GM18520 (cell line): Measurements from ENCODE around the gene IGF2.

Experiments
- ATAC-seq: cut with Tn5 transposase; IDR thresholded peaks from one replicate; pipeline ENCODE4 v1.9.1; 2021; ENCODE audit not compliant: unreplicated experiment

IGF2 gene

DNA sequence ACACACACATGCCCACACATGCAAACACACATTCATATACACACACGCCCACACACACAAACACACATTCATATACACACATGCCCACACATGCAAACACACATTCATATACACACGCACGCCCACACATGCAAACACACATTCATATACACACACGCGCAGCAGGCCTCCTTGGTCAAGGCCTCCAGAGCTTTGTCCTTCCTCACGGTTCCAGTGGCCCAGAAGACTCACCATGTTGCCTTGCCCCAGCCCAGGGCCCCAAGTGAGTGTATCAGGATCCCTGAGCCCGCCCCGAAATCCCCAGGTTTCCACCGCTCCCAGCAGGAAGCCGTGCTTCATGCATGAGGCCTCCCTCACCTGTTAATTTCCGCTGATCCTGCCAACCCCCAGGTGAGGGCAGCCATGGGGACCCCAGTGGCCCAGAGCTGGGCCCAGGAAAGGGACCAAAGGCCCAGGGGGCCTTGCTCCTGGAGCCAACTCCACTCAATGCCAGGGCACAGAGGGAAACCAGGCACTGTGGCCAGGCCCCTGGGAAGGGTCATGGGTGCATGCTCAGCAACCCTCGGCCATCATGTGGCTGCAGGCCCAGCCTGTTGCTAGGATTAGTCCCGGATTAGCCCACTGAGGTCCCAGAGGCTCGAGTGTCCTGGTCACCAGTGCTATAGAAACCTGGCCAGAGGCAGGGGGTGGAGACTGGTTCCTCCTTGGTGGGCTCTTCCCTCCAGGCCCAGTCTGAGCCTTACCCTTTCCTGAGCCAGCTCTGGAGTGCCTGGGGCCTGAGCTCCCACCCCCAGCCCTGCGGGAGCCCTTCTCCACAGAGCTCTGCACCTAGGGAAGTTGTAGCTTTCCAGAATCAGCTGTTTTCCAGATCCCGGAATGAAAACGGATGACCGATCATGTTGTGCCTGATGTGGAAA, 34.4 kb downstream of the IGF2 start:
- no peak for ATAC-seq

DNA sequence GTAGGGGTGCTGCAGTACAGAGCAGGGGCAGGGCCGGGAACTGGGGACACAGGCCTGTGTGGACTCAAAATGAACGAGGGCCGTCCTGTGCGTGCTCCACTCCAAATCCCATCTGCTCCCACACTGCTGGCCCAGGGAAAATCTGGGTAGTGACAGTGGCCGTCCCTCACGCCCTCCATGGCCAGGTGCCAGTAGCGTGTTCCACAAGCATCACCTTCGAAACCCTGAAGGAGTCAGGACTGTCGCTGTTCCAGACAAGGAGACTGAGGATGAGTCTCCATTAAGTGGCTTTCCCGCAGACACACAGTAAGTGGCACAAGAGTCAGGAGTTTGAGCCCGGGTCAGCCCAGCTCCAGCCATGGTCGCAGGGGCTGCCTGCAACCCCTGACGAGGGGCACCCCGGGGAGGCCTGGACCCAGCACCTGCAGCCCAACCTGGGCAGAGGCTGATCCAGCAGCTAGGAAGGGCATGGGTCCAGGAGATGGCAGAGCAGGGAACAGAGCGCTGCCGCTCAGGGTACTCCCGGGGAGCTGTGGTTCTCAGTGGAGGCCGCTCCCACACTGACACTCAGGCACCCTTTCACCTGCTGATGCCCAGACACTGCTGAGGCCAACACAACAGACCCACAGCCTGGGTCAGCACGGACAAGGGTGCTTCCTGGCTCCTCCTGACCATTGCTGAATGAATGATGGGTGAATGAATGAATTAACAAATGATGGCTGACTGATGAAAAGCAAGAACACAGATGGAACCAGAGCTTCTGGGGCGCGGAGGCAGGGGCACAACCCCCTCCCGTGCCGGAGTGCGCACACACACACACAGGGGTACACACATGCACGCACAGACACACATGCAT, 35.3 kb downstream of the IGF2 start:
- ATAC-seq: no peak

DNA sequence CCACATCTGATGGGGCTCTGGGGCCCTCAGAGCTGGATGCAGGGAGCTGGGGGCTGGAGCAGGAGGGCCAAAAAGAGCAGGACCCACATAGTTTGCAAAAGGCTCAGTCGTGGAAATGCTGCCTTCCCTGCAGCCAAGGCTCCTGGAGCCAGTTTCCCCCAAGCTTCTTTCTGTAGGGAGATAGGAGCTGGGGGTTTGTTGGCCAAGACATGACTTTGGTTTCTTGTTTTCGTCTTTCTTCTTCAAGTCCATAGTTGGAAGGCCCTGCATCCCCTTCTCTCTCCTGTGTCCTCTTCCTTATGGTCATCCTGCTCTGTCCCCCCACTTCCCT, 36.3 kb downstream of the IGF2 start:
- no peak for ATAC-seq

DNA sequence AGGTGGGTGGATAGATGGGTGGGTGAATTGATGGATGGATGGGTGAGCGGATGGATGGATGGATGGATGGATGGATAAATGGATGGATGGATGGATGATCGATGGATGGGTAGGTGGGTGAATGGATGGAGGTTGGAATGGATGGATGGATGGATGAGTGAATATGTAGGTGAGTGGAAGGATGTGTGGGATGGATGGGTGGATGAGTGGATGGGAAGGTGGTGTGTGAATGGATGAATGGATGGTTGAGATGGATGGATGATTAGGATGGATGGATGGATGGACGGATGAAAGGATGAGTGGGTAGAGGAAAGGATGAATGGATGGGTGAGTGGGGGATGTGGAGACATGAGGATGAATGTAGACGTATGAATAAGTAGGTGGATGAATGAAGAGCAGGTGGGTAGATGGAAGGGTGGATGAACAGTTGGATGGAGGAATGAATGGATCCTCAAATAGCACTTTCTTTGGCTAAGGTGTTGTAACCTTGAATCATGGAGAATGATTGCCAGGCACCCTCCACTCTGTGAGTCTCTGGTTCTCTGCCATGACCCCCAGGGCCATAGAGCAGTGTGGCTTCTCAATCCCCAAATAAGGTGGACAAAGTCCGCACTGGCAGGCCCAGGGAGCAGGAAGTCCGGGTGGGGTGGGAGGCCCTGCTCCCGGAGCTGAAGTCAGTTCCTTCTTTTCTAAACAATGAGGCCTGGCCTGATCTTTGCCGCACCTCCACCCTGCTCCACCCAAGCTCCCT, 36.9 kb downstream of the IGF2 start:
- no peak for ATAC-seq

DNA sequence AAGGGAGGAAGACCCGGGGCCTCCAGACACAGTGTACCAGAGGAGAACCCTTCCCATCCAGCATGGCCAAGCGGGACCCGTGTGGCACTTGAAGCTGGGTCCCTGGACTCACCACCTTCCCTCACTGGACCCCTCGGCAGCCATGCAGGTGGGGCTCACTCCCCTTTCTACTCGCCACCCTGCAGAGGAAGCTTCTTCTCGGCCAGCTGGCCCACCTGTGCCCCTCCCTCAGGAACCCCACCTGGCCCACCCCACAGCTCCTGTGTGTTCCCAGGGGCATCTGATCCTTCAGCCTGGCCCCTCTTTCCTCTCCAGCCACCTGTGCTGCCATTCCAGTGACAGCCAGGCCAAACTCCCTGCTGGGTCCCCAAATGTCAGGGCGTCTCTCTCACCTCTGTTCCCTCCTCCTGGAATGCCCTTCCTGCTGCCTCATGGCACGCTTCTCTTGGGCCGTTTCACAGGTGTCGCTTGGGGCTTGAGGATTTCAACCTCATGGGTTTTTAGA, 38.0 kb downstream of the IGF2 start:
- no peak for ATAC-seq

DNA sequence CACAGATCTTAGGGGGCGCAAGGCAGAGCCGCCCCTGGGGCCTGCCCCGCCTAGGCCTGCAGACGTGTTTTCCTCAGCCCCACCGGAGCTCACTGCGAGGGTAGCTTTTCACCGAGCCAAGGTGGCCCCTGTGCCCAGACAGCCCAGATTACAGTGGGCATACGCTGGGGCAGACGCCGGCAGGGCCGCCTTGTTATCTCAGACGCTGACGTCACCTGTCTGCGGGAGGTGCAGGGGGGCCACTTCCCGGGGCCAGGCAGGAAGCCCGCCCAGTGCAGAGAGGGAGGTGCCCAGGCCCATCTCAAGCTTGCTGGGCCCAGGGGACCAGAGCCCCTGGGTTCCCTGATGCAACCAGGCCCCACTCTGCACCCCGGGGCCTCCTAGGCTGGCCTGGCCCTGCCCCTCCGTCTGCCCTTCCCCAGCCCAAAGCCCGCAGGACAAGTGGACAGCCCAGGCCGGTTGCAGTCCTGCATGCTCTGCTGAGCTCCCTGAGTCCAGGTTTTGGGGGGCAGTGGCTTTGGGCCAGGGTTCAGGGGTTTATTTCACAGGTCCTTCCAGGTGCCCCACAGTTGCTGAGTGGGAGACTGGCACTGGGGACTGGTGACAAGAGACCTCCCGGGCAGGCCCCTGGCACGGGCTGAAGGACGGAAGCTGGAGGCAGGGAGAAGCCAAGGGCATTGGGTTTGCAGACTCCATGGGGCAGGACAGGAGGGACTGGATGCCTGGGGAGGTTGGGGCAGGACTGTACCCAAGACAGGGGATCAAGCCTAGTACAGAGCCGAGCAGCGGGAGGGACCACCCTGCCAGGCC, 38.6 kb downstream of the IGF2 start:
- ATAC-seq: no peak

DNA sequence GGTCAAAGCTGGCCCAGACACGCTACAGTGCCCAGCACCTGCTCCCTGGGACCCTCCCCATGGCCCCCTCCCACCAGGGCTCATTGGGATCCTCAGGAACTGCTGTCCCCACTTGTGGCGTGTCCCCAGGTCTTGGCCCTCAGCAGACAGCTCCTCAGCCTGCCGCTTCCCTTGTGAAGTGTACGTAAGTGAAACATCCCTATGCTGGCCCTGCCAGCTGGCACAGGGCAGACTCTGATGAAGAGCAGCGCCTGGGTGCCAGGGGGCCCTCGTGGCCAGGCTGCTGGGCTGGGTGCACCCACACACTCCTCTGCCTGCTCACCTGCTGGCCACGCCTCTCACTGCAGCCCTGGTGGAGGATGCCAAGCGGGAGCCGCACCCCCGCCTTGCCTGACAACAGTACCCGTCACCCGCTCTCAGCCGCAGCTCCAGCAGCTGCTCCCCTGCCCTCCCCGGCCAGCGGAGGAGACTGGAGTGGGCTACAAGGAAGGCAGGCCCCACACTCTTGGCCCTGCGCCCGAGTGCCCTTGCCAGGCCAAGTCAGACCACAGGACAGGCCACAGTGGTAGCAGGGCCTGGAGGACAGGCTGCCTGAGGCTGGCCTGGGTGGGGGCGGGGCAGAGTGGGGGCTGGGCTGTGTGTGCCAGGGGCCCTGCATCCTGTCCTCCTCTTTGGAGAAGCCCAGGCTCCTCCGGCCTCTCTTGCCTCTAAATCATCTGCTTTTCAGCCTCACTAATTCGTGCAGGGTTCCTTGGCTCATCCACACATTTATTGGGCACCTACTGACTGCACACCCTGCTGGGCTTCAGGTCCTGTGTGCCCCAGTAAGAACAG, 39.5 kb downstream of the IGF2 start:
- no peak for ATAC-seq

DNA sequence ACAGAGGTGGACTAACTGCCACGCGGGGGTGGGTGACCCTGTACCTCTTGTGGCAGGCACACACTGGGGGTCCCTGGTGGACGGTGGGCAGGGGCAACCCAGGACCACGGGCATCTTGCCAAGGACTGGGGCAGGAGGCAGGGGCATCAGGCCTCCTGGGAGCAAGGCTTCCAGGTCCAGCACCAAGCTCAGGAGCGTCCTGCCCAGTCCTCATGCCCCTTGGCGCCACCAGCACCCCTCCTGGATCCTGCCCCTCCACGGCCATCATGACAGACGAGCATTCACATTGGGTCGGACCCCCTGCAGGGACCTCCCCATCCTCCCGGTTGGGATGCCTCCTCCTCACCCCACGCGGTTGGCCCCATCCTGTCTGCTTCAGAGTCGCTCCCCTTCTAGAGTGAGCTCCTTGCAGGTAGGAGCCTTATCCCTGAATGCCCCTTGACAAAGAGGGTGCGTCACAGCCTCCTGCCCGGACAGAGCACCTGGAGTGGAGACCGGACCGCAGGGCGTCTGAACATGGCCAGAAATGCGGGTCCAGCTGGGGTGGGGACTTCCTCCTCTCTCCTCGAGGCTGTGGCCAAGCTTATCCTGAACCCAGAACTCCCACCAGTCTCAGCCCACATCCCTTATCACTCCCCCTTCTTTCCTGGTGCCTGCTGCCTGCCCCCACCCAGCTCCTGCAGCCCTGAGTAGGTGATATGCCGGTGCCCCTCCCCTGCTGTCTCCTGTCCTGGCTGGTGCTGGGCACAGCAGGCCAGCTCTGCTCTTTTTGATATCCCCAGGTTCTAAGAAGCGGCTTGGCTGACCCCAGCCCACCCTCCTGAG, 40.3 kb downstream of the IGF2 start:
- no peak for ATAC-seq

DNA sequence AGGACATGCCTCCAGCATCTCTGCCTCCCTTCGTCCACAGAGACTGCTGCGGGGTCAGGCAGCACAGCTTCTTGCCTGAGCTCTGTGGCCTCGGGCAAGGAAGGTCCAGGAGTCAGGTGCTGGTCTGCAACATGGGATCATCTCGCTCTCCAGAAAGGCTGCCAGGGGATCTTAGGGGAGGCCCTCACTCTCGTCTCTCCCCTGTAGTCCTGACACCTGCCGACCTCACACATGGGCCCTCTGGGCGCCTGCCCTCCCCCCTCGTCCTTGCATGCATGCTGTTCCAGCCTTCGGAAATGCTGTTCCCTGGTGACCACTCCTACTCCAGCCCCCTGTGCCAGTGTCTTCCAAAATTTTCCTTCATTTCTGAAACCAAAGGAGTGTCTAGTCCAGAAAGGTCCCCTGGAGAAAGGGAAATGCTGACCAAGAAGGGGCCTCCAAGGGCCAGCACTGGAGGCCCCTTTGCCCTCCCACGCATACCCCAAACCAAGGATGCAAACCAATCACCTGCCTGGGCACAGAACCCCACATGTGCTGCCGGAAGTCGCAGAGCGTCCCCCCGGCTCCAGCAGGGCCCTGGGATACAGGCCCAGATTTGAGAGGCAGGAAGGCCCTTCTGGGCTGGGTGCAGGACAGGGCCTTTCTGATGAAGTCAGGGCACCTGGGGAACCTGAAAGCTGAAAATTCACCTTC, 41.0 kb downstream of the IGF2 start:
- no peak for ATAC-seq

DNA sequence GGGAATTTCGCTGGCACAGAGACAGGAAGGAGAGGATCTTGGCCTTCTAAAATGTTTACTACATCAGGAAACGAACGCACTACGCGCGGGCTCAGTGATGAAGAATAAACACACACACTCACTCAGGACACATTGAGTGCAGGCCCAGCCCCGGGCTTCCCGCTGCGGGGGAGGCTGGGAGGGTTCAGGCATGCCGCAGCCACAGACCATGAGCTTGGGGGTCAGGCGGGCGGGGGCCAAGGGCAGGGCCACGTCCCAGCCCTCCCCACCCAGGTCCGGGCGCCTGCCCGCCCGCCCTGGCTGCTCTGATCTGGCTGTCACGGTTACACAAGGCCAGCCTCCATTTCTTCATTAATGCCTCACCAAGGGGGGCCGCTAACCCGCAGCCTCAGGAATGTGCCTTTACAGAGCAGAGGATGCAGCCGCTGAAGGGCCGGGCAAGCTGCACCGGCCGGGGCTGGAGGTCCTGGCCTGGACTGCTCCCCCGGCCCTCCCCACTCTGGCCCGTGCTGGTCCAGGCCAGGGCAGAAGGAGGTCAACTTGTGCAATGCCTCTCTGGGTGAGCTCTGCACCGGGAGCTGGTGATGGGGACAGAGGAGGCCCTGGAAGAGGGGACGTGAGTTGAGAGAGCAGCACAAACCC, 41.7 kb downstream of the IGF2 start:
- ATAC-seq: no peak

DNA sequence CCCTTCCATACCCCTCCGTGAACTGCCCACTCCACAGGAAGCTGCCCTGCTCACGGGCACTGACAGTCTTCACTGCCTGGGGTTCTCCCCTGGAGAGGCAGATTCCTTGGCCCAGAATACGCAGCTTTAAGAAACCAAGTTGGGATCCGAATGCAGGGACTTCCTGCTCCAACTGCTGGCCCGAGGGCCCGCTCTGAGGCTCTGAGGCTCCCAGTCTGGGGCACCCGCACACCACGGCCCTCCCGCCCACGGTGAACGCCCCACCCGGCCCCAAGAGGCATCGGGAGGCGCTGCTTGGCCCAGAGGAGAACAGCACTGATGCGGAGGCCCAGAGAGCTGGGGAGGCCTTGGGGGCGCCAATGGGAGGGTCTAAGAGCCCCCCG, 42.3 kb downstream of the IGF2 start:
- ATAC-seq: no peak

DNA sequence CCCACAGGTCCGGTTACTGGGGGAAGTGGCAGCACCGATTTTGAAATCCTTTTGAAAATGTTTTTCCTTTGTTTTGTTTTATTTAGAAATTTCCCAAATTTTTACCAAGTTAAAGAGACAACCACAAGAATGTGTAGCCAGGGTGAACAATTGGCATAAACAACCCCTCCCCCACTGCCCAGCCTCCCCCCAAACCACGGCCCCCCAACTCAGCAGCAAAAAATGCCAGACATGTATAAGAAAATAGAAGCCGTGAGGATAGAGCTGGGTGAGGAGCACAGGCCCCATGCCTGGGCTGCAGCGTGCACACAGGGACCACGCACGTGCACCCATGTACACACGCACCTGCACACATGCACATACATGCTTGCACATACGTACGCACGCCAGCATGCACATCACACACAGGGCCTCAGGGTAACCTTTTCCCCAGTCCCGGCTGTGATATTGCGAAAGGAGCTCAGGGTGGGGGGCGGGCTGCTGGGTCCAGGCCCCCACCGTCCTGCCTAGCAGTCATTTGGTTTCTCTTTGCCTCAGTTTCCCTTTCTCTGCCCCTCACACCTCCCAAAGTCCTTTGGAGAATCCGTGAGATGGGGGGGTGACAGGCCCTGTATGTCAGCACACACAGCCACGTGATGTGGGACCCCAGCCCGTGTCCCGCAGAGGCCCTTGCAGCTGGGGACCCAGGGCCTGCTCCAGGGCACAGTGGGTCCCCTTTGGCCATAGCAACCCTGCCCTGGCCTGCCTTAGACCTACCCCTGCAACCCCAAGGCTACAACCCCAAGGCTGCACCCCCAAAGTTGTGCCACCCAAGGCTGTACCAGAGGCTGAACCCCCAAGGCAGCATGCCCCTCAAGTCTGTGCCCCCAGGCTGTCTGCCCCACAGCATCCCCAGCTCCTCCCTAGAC, 42.9 kb downstream of the IGF2 start:
- no peak for ATAC-seq

DNA sequence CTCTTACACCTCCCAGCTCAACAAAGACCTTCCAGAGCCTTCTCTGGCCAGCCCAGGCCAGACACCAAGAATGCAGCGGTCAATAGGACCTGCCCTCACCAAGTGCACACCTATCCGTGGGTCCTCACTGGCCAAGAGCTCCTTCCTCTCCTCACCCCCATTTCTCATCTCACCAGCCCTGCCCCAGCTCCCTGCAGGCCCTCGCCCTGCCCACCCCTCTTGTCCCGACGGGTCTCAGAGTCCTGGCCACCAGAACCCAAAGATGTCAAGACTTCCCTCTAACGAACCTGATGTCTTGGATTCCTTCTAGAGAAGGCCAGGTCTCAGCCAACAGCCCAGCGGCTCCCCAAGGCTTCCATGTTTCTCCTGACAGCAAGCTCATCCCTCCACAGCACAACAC, 43.6 kb downstream of the IGF2 start:
- ATAC-seq: no peak

DNA sequence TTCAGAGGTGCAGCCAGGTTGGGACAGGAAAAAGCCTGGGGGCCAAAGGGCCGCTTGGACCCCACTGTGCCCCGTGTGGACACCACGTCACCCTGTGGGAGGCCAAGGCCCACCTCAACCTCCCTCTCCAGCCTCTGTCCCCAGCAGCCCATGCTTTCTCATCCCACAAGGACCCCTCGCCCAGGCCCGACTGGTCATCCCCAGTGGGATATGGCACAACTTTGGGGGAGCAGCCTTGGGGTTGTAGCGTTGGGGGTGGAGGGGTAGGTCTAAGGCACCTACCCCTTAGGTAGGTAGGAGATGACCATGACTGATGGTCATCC, 44.0 kb downstream of the IGF2 start:
- ATAC-seq: no peak

DNA sequence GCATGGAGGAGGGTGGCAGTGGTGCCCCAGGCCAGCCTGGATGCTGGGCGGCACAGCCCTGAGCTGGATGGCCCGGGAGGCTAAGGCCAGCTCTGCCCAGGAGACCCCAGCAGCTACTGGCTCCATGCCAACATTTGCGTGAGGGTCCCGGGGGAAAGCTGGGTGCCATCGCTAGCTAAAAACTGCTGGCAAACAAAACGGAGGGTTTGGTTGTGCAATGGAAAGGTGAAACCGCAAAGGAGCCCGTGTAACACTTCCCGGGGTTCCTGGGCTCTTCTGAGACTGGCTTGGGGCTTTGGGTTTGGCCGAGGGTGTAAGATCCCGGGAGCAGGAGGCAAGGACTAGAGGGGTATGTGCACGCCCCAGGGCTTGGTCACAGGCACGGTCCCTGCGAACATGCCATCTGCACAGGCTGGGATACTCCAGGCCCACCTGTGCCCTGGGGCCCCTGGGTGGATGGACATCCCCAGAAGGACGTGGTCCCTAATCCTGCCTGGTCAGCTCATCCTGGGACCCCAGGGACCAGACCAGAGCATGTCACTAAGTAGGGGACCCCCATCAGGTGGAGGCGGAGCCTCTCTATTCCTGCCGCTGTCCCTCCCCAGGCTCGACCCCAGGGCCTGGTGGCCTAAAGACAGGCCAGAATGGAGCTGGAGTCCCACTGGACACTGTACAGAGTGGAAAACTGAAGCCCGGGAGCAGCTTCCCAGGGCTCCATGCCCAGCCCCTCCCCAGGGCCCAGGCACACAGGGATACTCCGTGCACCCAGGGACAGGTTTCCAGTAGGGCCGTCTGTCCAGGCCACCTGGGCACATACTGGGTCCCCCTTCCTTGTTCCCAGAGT, 44.6 kb downstream of the IGF2 start:
- ATAC-seq: no peak
